ENCODE data around the gene URB2.
"Not testable (repeated sequence)": the region's sequence is repeated elsewhere in the genome, so short reads cannot be mapped to it uniquely, and the experiment has no call there.

Gene URB2

DNA sequence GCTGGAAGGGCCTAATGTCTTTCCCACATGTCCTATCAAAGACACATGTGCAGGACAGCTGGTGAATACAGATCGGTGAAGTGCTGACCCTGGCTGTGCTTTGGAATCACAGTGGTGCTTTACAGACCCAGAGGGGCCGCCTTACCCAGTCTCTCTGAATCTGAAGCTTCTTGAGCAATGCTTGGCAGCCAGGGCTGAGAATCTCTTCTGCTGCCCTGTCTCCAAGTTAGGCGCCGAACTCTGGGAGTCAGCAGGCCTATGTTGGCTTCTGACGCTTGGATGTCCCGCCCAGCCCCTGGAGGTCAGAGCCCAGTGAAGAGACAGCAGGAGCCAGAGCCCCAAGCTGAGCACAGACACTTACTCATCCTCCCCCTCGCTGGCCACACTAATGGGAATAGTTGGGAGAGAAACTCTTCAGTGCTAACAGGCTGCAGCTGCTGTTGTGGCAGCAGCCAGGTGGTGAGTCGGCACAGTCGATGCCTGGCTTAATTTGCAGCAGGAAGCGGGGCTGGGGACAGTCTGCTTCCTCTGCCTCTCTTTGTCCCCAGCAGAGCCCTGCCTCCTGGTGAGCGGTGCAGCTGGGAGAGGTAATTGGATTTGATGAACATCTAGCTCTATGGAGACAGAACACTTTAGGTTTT, 68.1 kb downstream of the URB2 start:
- no peak for DNase-seq

DNA sequence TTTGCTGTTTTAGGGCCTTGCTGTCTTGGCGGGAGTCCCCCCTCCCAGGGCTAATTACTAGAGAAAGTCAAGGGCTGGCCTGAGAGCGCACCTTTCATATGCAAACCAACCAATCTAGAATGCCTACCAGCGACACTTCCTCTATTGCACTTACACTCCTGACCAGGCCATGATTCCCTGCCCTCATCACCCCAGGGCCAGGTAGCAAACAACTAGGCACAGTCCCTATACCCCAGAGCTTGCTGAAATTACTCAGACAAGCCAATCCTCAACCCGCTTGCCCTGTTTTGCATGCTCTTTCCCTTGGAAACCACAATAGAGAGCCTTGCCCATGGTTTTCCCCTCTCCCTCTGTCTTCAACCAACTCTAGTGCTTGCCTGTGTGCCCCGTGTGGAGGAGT, 70.3 kb downstream of the URB2 start:
- no peak for DNase-seq

DNA sequence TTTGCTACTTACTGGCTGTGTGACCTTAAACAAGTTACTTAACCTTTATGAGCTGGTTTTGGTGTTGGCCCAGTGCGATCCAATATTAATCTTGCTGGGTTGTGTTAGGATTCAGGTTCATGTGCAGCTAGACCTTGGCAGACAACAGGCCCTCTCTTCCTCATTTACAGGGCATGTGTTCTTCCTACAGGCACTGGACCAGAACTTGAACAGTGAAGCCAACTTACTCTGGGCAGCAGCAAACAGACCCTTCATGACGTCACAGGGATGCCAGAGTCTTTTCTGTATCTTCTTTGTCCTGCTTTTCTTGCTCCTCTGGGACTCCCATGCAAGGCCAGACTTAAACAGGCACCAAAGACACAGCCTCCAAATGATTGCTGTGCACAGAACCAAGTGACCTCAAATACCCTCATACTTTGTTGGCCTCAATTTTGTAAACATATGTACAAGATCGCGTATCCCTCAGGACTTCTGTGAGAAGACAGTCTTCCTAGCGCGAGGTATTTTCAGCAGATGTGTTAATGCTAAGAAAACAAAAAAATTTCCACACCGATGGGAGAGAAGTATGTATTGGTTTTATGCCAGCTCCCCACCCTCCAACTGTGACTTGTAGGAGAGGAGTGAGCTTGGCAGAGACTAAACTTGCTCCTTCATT, 73.7 kb downstream of the URB2 start:
- DNase-seq, result no peak

DNA sequence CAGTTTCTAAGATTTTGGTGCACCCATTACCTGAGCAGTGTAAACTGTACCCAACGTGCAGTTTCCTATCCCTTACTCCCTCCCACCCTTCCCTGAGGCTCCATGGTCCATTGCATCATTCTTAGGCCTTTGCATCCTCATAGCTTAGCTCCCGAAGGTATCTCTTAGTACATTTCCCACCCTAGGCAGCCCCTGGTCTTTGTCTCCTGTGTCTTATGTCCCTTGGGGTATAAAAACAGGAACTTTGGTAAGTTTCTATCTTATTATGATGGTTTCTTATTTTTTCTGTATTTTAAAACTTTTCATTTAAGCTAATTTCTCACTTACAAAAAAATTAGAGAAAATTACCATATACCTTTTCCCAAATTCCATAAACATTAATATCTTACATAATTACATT, 78.1 kb downstream of the URB2 start:
- DNase-seq, result no peak

DNA sequence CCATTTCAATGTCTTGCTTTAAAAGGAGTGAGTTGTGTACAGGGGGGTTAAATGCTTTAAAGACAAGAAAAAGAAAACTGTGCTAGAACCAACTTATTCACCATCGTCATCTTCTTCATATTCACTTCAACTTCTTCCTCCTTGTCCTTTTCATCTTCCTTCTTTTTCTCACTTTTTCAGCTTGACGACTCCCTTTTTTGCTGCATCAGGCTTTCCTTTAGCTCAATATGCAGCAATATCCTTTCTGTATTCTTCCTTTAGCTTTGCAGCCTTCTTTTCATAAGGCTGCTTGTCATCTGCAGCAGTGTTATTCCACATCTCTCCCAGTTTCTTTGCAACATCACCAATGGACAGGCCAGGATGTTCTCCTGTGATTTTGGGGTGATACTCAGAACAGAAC, 79.1 kb downstream of the URB2 start:
- not testable (repeated sequence) for DNase-seq

DNA sequence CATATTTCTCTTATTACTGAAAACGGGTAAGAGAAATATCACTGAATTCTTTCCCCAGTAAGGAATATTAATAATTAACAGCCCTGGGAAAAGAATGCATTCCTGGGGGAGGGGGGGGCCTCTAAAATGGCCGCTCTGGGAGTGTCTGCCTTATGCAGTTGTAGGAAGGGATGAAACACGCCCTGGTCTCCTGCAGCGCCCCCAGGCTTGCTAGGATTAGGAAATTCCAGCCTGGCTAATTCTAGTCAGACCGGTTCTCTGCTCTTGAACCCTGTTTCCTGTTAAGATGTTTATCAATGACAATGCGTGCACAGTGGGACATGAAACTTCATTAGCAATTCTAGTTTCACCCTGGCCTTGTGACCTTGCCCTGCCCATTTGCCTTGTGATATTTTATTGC, 81.1 kb downstream of the URB2 start:
- not testable (repeated sequence) for DNase-seq

DNA sequence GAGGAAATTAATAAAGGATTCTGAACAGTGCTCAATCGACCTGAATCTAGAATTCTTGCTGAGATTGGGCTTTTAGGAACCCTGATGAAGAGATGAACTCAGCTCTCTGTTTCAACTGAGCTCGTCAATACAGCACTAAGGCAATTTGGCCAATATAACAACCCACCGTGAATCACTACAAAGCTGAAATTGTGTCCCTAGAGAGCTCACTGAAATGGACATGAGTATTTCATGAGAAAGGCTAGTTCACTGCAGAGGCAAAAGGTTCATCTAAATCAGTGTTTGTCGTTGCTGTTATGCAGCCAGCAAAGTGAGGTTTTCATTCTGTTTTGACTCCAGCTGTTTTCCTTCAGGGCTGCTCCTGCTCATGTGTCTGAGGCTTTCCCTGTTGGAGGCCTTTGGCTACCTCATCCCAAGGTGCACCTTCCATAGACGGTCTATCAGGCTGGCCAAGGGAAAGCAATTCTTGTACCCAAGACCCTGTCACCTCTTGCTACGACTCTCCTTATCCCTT, 83.5 kb downstream of the URB2 start:
- no peak for DNase-seq

All from activated T-cell treated with anti-CD3 and anti-CD28 coated beads, Interleukin-2, amount 50 U/mL, for 48 hours (primary cell).